PC-3 (cell line): ENCODE measurements around the gene GSTCD.

Experiments used
- CTCF ChIP-seq: fragments of 300-600 bp; sonication (generic); conservative IDR thresholded peaks from 2 replicates; pipeline ENCODE4 v1.5.1; 2017; ENCODE audit warnings: antibody characterized with exemption, low read depth, mild to moderate bottlenecking, low read length
- EZH2 ChIP-seq: fragments of 300-600 bp; sonication (generic); IDR thresholded peaks from one replicate; pipeline ENCODE4 v1.6.1; 2017; ENCODE audit warnings: antibody characterized with exemption, mild to moderate bottlenecking, low read length; ENCODE audit not compliant: unreplicated experiment
- EZH2phosphoT487 ChIP-seq: fragments of 300-600 bp; sonication (generic); IDR thresholded peaks from 2 replicates; pipeline ENCODE4 v1.6.1; 2018; ENCODE audit warnings: mild to moderate bottlenecking, antibody characterized with exemption, low read length, borderline replicate concordance

- TF ChIP-seq CTCF: no peak
- no peak for TF ChIP-seq EZH2
- TF ChIP-seq EZH2phosphoT487: no peak
Measured at GRCh38 chr4:105679186-105679585, 29.4 kb upstream of the GSTCD start.
